ENCODE results near the gene GLRX3.
A peak's percentile ranks its signal among the peaks of the same experiment; 100 is the strongest.
"Not testable (repeated sequence)": the region's sequence is repeated elsewhere in the genome, so short reads cannot be mapped to it uniquely, and the experiment has no call there.

Gene GLRX3

DNA sequence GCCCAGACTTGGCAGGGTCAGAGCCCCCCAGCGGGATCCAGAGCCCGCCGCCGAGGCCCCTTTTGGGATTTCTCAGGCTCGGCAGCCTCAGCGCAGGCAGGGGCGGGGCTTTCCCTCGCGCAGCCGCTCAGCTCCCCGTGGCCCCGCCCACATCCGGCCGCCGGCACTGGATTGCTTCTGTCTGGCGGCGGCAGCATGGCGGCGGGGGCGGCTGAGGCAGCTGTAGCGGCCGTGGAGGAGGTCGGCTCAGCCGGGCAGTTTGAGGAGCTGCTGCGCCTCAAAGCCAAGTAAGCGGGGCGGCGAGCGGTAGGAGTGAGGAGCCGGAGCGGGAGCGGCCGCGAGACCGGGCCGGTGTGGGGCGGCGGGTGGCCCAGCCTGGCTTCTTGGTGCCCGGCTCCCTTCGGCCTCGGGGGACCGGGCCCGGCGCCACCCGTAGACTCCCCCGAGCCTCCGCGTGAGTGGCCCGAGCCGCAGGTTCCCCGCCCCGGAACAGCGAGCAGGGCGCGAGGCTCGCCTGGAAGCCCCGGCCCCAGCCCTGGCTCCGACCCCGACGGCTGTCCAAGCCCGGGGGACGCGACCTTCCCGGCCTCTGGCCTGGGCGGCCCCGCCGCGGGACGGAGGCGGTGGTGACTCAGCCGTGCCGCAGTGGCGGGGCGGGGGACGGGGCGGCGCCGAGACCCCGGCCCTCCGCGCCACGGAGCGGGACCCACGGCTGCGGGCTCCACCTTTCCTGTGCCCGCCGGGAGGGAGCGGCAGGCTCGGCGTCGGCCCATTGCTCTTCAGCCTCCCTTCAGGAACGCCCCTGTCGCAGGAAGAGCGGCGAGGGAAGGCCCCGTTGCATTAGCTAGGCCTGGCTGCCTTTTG is at the start of gene GLRX3:
TSS of gene GLRX3 (plus strand) at position 166 of the 864 bp plus-strand sequence. CDS start at position 196, 30 bp downstream.
- DNase-seq: peak; percentile 48 to 96 (median 91)
- intact Hi-C loops (cut with DNase I): loop anchor here (1.0 kb wide), 1 partner anchor 25 kb away; no protein-coding TSS in a partner anchor

DNA sequence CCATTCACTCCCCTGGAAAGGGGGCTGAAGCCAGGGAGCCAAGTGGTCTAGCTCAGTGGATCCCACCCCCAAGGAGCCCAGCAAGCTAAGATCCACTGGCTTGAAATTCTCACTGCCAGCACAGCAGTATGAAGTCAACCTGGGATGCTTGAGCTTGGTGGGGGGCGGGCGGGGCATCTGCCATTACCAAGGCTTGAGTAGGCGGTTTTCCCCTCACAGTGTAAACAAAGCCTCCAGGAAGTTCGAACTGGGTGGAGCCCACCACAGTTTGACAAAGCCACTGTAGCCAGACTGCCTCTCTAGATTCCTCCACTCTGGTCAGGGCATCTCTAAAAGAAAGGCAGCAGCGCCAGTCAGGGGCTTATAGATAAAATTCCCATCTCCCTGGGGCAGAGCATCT is 45.6 kb upstream of the GLRX3 start:
- intact Hi-C loops (cut with DNase I); DNase-seq: not testable (repeated sequence)

- intact Hi-C loops (cut with DNase I): no loop called here
- no peak for DNase-seq
These were observed 36.8 kb upstream of the GLRX3 start for GRCh38 chr10:130099344-130099743.

GRCh38 chr10:130105724-130106123 is 30.5 kb upstream of the GLRX3 start:
- intact Hi-C loops (cut with DNase I): no loop called here

GRCh38 chr10:130108146-130108545 is 28.0 kb upstream of the GLRX3 start:
- DNase-seq; intact Hi-C loops (cut with DNase I): not testable (repeated sequence)

More at GRCh38 chr10:130105724-130106123, 30.5 kb upstream of the GLRX3 start:
- DNase-seq: no peak

GRCh38 chr10:130108934-130109604 is 27.1 kb upstream of the GLRX3 start:
- intact Hi-C loops (cut with DNase I): no loop called here
- no peak for DNase-seq

DNA sequence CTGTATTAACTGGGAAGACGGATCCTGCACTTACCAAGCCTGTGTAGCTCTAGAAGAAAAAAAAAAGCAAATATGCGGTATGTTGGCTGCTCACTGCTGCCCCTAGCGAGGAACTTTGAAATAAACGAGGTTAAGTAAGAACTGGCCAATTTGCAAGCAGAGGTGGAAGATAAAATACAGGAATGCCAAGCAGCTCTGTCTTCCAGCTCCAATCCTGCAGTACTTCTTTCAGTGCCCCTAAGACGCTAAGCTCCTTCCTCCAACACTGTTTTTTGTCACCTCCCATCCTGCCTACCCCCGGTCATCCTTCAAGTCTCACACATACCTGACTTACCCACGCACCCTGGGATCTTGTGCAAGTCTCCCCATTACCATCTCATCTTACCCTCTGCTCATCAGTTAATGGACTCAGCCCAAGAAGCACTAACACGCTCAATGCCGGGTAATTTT is 26.4 kb upstream of the GLRX3 start:
- DNase-seq: peak in 40 of 42 donors; percentile 11 to 89 (median 70)
- intact Hi-C loops (cut with DNase I): no loop called here

GRCh38 chr10:130110246-130111112 is 25.7 kb upstream of the GLRX3 start, which contains the start of gene C10orf143:
Gene C10orf143 (minus strand): TSS chr10:130110830. CDS start chr10:130110772, 58 bp downstream.
- intact Hi-C loops (cut with DNase I): loop anchor here (1.0 kb wide), 1 partner anchor 26 kb away; the partner anchor contains the start of gene GLRX3
- DNase-seq: peak; percentile 96 to 99 (median 98)

GRCh38 chr10:130111113-130111851 is 24.9 kb upstream of the GLRX3 start:
- DNase-seq: peak; percentile 92 to 99 (median 98)
- intact Hi-C loops (cut with DNase I): loop anchor here (1.0 kb wide), 1 partner anchor 25 kb away; the partner anchor contains the start of gene GLRX3

- DNase-seq: no peak
- intact Hi-C loops (cut with DNase I): loop anchor here (1.0 kb wide), 1 partner anchor 24 kb away; the partner anchor contains the start of gene GLRX3
These were observed 24.4 kb upstream of the GLRX3 start for GRCh38 chr10:130111852-130112180.

DNA sequence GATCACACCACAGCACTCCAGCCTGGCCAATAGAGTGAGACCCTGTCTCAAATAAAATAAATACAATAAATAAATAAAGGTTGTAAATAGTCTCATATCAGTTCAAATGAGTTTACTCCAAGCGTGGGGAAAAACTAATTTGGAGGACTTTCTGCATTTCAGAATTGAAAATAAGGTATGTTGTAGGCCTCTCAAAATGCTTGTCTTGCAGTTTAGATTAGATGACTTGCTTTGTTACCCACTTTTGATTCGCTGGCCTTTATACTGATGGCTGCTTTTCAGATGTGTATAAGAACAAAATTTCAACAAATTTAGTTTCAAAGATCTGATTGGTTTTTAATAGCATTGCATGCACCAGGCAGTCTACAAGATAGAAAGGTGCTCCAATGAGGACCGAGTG is 23.4 kb upstream of the GLRX3 start:
- intact Hi-C loops (cut with DNase I): no loop called here
- DNase-seq: no peak

- DNase-seq; intact Hi-C loops (cut with DNase I): not testable (repeated sequence)
These were observed 19.2 kb upstream of the GLRX3 start for GRCh38 chr10:130116942-130117341.

DNA sequence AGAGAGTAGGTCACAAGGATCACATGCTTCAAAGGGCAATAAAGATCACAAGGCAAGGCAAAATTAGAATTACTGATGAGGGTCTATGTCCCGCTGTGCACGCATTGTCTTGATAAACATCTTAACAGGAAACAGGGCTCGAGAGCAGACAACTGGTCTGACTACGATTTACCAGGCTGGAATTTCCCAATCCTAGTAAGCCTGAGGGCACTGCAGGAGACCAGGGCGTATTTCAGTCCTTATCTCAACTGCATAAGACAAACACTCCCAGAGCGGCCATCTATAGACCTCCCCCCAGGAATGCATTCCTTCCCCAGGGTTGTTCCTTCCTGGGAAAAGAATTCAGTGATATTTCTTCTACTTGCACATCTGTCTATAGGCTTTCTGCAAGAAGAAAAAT is 18.7 kb upstream of the GLRX3 start:
- intact Hi-C loops (cut with DNase I); DNase-seq: not testable (repeated sequence)

DNA sequence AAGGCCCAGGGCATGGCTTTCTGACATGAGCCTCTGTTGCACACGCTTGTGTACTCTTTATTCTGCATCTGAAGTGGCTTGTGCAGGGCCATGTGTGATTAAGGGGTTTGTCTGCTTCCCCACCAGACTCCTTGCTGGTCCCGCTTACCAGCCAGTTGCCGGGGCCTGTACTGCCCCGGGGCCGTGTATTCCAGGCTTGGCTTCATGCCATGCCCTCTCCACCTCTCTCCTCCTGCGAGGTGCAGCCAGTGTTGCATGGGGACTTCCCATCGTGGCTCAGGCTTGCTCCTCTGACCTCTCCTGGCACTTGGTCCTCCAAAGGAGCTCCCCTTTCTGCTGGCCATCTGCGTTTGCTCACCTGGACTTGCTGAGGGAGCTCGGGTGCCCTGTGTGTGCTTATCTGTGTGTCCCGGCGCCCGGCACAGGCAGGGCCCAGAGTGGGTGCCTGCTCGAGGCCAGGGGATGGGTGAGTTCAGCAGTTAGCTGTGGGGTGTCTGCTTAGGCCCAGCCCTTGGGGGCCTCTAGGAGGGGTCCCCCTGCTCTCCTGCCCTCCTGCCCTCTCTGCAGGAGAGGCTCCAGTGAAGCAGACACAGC is 14.6 kb upstream of the GLRX3 start:
- no peak for DNase-seq
- intact Hi-C loops (cut with DNase I): no loop called here

GRCh38 chr10:130127364-130128061 is 8.7 kb upstream of the GLRX3 start:
- peak; percentile 42 to 86 (median 67) for DNase-seq
- intact Hi-C loops (cut with DNase I): no loop called here

GRCh38 chr10:130128062-130128781 is 8.0 kb upstream of the GLRX3 start:
- intact Hi-C loops (cut with DNase I): no loop called here
- DNase-seq: no peak

Measured in head of caudate nucleus (tissue), 42 donors.